ENCODE data around the gene SLC38A7.

DNA sequence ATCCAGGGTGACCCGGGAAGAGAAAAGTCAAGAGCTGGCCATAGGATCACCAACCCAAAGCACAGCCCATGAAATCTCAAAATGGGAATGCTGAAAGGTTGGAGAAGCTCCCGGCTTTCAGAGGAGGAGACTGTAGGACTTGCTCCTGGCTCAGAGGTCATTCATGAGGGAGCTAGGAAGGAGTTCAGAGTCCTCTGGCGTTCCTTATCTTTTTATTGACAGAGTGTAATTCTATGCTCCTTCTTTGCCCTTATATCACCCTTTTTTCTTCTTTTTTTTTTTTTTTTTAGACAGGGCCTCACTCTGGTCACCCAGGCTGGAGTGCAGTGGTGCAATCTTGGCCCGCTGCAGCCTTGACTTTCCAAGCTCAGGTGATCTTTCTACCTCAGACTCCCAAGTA is 27.7 kb downstream of the SLC38A7 start:
- TF ChIP-seq, protein P1, sequence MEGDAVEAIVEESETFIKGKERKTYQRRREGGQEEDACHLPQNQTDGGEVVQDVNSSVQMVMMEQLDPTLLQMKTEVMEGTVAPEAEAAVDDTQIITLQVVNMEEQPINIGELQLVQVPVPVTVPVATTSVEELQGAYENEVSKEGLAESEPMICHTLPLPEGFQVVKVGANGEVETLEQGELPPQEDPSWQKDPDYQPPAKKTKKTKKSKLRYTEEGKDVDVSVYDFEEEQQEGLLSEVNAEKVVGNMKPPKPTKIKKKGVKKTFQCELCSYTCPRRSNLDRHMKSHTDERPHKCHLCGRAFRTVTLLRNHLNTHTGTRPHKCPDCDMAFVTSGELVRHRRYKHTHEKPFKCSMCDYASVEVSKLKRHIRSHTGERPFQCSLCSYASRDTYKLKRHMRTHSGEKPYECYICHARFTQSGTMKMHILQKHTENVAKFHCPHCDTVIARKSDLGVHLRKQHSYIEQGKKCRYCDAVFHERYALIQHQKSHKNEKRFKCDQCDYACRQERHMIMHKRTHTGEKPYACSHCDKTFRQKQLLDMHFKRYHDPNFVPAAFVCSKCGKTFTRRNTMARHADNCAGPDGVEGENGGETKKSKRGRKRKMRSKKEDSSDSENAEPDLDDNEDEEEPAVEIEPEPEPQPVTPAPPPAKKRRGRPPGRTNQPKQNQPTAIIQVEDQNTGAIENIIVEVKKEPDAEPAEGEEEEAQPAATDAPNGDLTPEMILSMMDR (IDR thresholded peaks at IDR 0.05; ENCODE audit: insufficient read depth, low read depth, low read length), result no peak
- TF ChIP-seq EZH2 (IDR thresholded peaks at IDR 0.05; ENCODE audit: insufficient read depth, low read length), result no peak

All from astrocyte (in vitro differentiated cells and primary cell).